HFFc6 (cell line): ENCODE results near the gene TMPRSS3. TPM values are rescaled to one million over a fixed set of nuclear protein-coding genes. Genes with fewer than 3 reads are reported as not detected.

ENCODE experiments used
- DNase-seq: peaks from one replicate; pipeline ENCODE4 v3.0.0-alpha.2; 2018
- H3K27ac Mint-ChIP-seq: 2 replicates; pipeline ENCODE4 v1.8.0; 2020; ENCODE audit warnings: mild to moderate bottlenecking, mixed read lengths
- H3K27me3 Mint-ChIP-seq: 2 replicates; pipeline ENCODE4 v1.8.0; 2021; ENCODE audit warnings: mild to moderate bottlenecking, moderate library complexity, mixed read lengths; ENCODE audit not compliant: insufficient read depth
- H3K36me3 Mint-ChIP-seq: 2 replicates; pipeline ENCODE4 v1.8.0; 2021; ENCODE audit warnings: low read depth, mixed read lengths
- H3K4me1 Mint-ChIP-seq: 2 replicates; pipeline ENCODE4 v1.8.0; 2020; ENCODE audit warnings: low read depth, mixed read lengths
- H3K4me3 Mint-ChIP-seq: 2 replicates; pipeline ENCODE4 v1.8.0; 2020; ENCODE audit warnings: mild to moderate bottlenecking, moderate library complexity, mixed read lengths
- H3K9me3 Mint-ChIP-seq: 2 replicates; pipeline ENCODE4 v1.8.0; 2020; ENCODE audit warnings: mild to moderate bottlenecking, mixed read lengths
- total RNA-seq, 6 experiments: library from RNA; stranded (reverse); fragmentation: NEBNext Ultra II Directional; extraction: Animal tissue kit (Norgen Biotek cat#: 25700); gene quantifications; 2 replicates in 1 of 6; 3 replicates in 5 of 6; pipeline ENCODE4 v1.2.3, GENCODE V29; 2021
- TF ChIP-seq, protein P1 (sequence below): fragments of 200-600 bp; sonication (generic); IDR thresholded peaks from 2 replicates; pipeline ENCODE4 v1.5.0; 2021; ENCODE audit warnings: antibody characterized with exemption, mild to moderate bottlenecking

TMPRSS3 gene
- total RNA-seq, 6 experiments from 2014 or later, result not detected

DNA sequence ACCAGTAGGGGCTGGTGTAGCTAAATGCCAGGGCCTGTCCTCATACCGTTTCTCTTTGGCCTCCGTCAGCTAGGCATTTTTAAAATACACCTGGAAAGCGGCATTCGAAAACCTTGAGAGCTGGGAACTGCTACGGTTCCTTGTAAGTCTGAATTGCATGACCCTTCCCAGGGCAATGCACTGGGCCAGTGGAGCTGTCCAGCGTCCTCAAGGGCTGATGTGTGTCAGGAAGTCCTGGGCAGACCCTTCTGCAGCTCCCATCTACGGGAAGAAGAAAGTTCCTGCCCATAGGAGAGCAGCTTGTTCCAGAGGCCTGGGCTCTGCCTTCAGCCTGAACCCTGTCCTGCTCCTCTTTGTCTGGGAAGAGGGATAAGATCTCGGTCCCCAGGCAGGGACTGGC lies 41.9 kb upstream of the TMPRSS3 start:
- Mint-ChIP-seq H3K27ac (no peak overlapping the region), H3K4me3 (no peak overlapping the region), H3K9me3 (peaks cover 78% of the 10 kb centered on the region), H3K27me3 (no peaks in the 10 kb centered on the region), H3K4me1 (no peaks in the 10 kb centered on the region), H3K36me3 (peaks cover 10% of the 10 kb centered on the region; the same call in 1 of the 2 replicates)
- TF ChIP-seq, protein P1, sequence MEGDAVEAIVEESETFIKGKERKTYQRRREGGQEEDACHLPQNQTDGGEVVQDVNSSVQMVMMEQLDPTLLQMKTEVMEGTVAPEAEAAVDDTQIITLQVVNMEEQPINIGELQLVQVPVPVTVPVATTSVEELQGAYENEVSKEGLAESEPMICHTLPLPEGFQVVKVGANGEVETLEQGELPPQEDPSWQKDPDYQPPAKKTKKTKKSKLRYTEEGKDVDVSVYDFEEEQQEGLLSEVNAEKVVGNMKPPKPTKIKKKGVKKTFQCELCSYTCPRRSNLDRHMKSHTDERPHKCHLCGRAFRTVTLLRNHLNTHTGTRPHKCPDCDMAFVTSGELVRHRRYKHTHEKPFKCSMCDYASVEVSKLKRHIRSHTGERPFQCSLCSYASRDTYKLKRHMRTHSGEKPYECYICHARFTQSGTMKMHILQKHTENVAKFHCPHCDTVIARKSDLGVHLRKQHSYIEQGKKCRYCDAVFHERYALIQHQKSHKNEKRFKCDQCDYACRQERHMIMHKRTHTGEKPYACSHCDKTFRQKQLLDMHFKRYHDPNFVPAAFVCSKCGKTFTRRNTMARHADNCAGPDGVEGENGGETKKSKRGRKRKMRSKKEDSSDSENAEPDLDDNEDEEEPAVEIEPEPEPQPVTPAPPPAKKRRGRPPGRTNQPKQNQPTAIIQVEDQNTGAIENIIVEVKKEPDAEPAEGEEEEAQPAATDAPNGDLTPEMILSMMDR, result no peak
- DNase-seq, result no peak

- Mint-ChIP-seq H3K36me3 (peaks cover 10% of the 10 kb centered on the region; the same call in 1 of the 2 replicates), H3K4me3 (no peak overlapping the region), H3K27ac (no peak overlapping the region), H3K27me3 (no peaks in the 10 kb centered on the region), H3K9me3 (peaks cover 78% of the 10 kb centered on the region), H3K4me1 (no peaks in the 10 kb centered on the region)
- no peak for DNase-seq
- TF ChIP-seq, protein P1, result no peak
These were observed 41.1 kb upstream of the TMPRSS3 start for GRCh38 chr21:42436914-42437313.

DNA sequence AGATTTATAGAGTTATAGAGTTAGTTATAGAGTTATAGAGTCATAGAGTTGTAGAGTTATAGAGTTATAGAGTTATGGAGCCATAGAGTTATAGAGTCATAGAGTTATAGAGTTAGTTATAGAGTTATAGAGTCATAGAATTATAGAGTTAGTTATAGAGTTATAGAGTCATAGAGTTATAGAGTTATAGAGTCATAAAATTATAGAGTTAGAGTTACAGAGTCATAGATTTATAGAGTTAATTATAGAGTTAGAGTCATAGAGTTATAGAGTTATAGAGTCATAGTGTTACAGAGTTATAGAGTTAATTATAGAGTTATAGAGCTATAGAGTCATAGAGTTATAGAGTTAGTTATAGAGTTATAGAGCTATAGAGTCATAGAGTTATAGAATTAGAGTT lies 40.0 kb upstream of the TMPRSS3 start:
- Mint-ChIP-seq H3K4me1 (no peaks in the 10 kb centered on the region), H3K27ac (no peak overlapping the region), H3K36me3 (peaks cover 10% of the 10 kb centered on the region; the same call in 1 of the 2 replicates), H3K9me3 (peaks cover 82% of the 10 kb centered on the region), H3K4me3 (no peak overlapping the region), H3K27me3 (no peaks in the 10 kb centered on the region)
- TF ChIP-seq, protein P1, result no peak
- no peak for DNase-seq

- Mint-ChIP-seq H3K36me3 (peaks cover 10% of the 10 kb centered on the region; the same call in 1 of the 2 replicates), H3K9me3 (peaks cover 77% of the 10 kb centered on the region), H3K4me3 (no peak overlapping the region), H3K27me3 (no peaks in the 10 kb centered on the region), H3K4me1 (no peaks in the 10 kb centered on the region), H3K27ac (no peak overlapping the region)
- TF ChIP-seq, protein P1, result no peak
- no peak for DNase-seq
These were observed 39.5 kb upstream of the TMPRSS3 start for GRCh38 chr21:42435401-42435800.

GRCh38 chr21:42434884-42435283 lies 39.0 kb upstream of the TMPRSS3 start:
- no peak overlapping the region for H3K27ac Mint-ChIP-seq
- H3K9me3 Mint-ChIP-seq, result peaks cover 72% of the 10 kb centered on the region
- no peaks in the 10 kb centered on the region for H3K4me1 Mint-ChIP-seq
- no peak overlapping the region for H3K4me3 Mint-ChIP-seq
- H3K27me3 Mint-ChIP-seq, result no peaks in the 10 kb centered on the region
- TF ChIP-seq, protein P1, result no peak
- no peak for DNase-seq
- peaks cover 10% of the 10 kb centered on the region; the same call in 1 of the 2 replicates for H3K36me3 Mint-ChIP-seq
